ENCODE measurements around the gene PRL.

PRL gene

DNA sequence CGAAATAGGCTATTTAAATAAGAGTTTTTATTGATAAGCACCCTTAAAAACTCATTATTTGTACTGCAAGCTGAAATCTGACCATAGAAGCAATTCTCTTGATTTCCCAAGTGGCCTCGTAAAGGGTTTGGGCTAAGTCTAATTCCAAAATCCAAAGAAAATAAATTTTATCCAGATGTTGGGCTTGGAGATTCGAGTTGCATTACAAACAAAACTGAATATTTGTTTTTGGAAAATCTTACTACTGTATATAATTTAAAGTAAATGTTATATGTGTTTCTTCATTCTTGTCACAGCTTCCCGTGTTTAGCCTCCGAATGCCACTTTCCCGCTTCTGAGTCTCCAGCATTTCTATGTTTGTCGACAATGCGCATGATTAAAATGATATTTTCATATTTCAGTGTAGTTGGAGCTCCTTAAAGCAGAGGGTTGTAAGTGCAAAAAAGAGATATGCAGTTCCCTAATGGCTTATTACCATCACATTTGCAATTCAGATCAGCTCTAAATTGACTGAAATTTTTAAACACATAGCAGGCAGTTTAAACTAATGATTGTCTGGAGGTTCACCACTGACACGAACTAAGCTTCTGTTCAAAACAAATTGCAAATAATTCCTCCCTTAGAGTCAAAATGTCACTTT is 47.0 kb downstream of the PRL start:
- no peak for DNase-seq (ENCODE audit: low spot score)
- no peak overlapping the region for H3K4me3 ChIP-seq
- no peak overlapping the region for H3K27ac ChIP-seq
- TF ChIP-seq CTCF (IDR thresholded peaks at IDR 0.05), result no peak

GRCh38 chr6:22248513-22249308 is 48.1 kb downstream of the PRL start:
- no peak for DNase-seq (ENCODE audit: low spot score)
- H3K4me3 ChIP-seq, result peak overlapping the region; percentile 10
- no peak overlapping the region for H3K27ac ChIP-seq
- TF ChIP-seq CTCF (IDR thresholded peaks at IDR 0.05), result no peak

- Histone ChIP-seq H3K4me3 (no peak overlapping the region), H3K27ac (no peak overlapping the region)
- DNase-seq (ENCODE audit: low spot score), result no peak
- no peak for TF ChIP-seq CTCF (IDR thresholded peaks at IDR 0.05)
These were observed 48.8 kb downstream of the PRL start for GRCh38 chr6:22247916-22248482.

- TF ChIP-seq CTCF (IDR thresholded peaks at IDR 0.05), result no peak
- Histone ChIP-seq H3K27ac (no peak overlapping the region), H3K4me3 (no peak overlapping the region)
- DNase-seq (ENCODE audit: low spot score), result no peak
These were observed 56.8 kb downstream of the PRL start for GRCh38 chr6:22240025-22240424.

- no peak for DNase-seq (ENCODE audit: low spot score)
- no peak overlapping the region for H3K27ac ChIP-seq
- no peak for TF ChIP-seq CTCF (IDR thresholded peaks at IDR 0.05)
- no peak overlapping the region for H3K4me3 ChIP-seq
These were observed 57.4 kb downstream of the PRL start for GRCh38 chr6:22239261-22239921.

DNA sequence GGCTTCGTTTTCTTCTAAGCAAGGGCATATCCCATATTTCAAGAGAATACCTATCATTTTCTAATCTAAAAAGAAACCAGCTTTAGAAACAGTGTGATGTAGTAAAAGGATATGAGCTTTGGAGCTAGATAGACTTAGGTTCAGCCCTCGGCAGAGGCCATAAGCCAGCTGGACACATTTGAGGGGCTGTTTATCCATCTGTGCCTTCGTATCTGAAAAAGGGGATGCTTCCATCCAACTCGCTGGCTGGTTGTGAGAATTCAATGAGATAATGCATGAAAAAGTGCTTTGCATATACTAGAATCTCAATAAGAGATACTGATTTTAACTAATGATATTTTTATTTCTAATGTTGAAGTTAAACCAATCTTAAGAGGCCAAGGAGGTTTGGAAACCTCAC is 58.0 kb downstream of the PRL start:
- TF ChIP-seq CTCF (IDR thresholded peaks at IDR 0.05), result no peak
- DNase-seq (ENCODE audit: low spot score), result no peak
- Histone ChIP-seq H3K4me3 (no peak overlapping the region), H3K27ac (no peak overlapping the region)

All from coronary artery (tissue), 2 donors.